ENCODE measurements around the gene CD22. TPM values are rescaled to one million over a fixed set of nuclear protein-coding genes. Genes with fewer than 3 reads are reported as not detected.

The CD22 gene
- total and polyA plus RNA-seq, 2 donors (not counting 3 experiments of a cell fraction or from before 2014, with no cell fraction given), result not detected

DNA sequence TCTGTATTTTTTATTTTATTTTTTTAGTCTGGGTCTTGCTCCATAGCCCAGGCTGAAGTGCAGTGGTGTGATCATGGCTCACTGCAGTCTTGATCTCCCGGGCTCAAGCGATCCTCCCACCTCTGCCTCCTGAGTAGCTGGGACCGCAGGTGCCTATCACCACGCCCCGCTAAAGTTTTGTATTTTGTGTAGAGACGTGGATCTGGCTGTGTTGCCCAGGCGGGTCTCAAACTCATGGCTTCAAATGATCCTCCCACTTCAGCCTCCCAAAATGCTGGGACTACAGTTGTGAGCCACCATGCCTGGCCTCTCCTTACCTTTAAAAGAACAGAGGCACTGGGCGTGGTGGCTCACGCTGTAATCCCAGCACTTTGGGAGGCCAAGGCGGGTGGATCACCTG is 41.3 kb upstream of the CD22 start:
- no peak for DNase-seq (ENCODE audit: low read depth, low spot score)
- TF ChIP-seq POLR2A (IDR thresholded peaks at IDR 0.05; ENCODE audit: low read depth, low read length) (no peak), POLR2AphosphoS5 (IDR thresholded peaks at IDR 0.05; ENCODE audit: insufficient read depth, low read depth, low read length) (no peak), MYC (IDR thresholded peaks at IDR 0.05; ENCODE audit: low read depth, low read length) (no peak), GATA2 (IDR thresholded peaks at IDR 0.05; ENCODE audit: insufficient read depth, insufficient read length, low read depth, low read length) (no peak)
- TF ChIP-seq, protein P1, sequence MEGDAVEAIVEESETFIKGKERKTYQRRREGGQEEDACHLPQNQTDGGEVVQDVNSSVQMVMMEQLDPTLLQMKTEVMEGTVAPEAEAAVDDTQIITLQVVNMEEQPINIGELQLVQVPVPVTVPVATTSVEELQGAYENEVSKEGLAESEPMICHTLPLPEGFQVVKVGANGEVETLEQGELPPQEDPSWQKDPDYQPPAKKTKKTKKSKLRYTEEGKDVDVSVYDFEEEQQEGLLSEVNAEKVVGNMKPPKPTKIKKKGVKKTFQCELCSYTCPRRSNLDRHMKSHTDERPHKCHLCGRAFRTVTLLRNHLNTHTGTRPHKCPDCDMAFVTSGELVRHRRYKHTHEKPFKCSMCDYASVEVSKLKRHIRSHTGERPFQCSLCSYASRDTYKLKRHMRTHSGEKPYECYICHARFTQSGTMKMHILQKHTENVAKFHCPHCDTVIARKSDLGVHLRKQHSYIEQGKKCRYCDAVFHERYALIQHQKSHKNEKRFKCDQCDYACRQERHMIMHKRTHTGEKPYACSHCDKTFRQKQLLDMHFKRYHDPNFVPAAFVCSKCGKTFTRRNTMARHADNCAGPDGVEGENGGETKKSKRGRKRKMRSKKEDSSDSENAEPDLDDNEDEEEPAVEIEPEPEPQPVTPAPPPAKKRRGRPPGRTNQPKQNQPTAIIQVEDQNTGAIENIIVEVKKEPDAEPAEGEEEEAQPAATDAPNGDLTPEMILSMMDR (IDR thresholded peaks at IDR 0.05; ENCODE audit: extremely low read depth in 1 of 2, insufficient read depth in 1 of 2, low read depth in 1 of 2, low read length in 2 of 2), result no peak
- BruUV-seq (replicated peaks), result no TSS peak
- Histone ChIP-seq H3K36me3 (ENCODE audit: control insufficient read depth in 2 of 2, extremely low read depth in 1 of 2, insufficient read depth in 2 of 2, low read length in 2 of 2) (no peaks in the 10 kb centered on the region), H3K9me3 (replicated peaks; ENCODE audit: control insufficient read depth, insufficient read depth, low read length) (no peaks in the 10 kb centered on the region), H3K27ac (ENCODE audit: insufficient read depth, low read depth, low read length) (no peak overlapping the region), H3K4me1 (ENCODE audit: control insufficient read depth, extremely low read depth, insufficient read depth, low read length) (no peaks in the 10 kb centered on the region), H3K4me3 (replicated peaks in 1 of 3; ENCODE audit: insufficient read depth in 1 of 3, low read depth in 1 of 3, low read length in 3 of 3) (no peak overlapping the region), H2AFZ (ENCODE audit: low read depth, low read length) (no peak overlapping the region), H3K27me3 (ENCODE audit: control insufficient read depth in 2 of 2, insufficient read depth in 2 of 2, low read length in 2 of 2) (peaks cover 1 to 2% of the 10 kb centered on the region in 2 experiments), H3K4me2 (ENCODE audit: insufficient read depth, low read length) (no peak overlapping the region), H3K9me1 (replicated peaks; ENCODE audit: control insufficient read depth, extremely low read depth, insufficient read depth, low read length) (no peaks in the 10 kb centered on the region), H3K9ac (replicated peaks; ENCODE audit: extremely low read depth, insufficient read depth, low read length) (no peak overlapping the region), H3K79me2 (ENCODE audit: control insufficient read depth, insufficient read depth, low read length) (no peaks in the 10 kb centered on the region), H4K20me1 (replicated peaks; ENCODE audit: control insufficient read depth, extremely low read depth, insufficient read depth, low read length) (no peaks in the 10 kb centered on the region)
- dilution Hi-C loops (cut with MboI; ENCODE audit: extremely low pct_ligation_motif_present, low sequenced_read_pairs), result no loop called here
- no peak for FAIRE-seq
- CTCF ChIA-PET, result no interaction called here
- POLR2A ChIA-PET, result no interaction called here
- intact Hi-C loops (cut with micrococcal nuclease), result no loop called here

DNA sequence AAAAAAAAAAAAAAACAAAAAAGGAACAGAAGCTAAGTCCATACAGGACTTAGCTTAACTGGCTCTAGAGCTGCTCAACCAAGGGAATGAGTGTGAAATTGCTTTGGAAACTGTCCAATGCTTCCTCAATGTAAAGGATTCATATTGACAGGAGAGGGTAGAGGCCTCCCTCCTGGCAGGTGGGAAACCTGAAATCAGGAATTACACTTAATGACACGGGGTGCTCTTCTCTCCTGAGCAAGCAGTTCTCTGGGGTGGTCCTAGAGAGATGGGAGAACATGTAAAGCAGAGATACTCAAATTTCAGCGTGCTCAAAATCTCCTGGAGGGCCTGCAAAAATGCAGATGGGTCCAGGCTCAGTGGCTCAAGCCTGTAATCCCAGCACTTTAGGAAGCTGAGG is 40.7 kb upstream of the CD22 start:
- TF ChIP-seq FOS (IDR thresholded peaks at IDR 0.05; ENCODE audit: borderline replicate concordance, insufficient read depth, low read length), result no peak
- TF ChIP-seq, protein P1 (IDR thresholded peaks at IDR 0.05; ENCODE audit: extremely low read depth in 1 of 2, insufficient read depth in 1 of 2, low read depth in 1 of 2, low read length in 2 of 2), result no peak
- TF ChIP-seq EZH2 (IDR thresholded peaks at IDR 0.05; ENCODE audit: borderline replicate concordance, low read depth, low read length, severe bottlenecking), result no peak
- TF ChIP-seq JUN (IDR thresholded peaks at IDR 0.05; ENCODE audit: borderline replicate concordance, insufficient read depth, insufficient read length, low read depth), result no peak
- no peak for TF ChIP-seq GATA2 (IDR thresholded peaks at IDR 0.05; ENCODE audit: insufficient read depth, insufficient read length, low read depth, low read length)
- TF ChIP-seq, protein P2, sequence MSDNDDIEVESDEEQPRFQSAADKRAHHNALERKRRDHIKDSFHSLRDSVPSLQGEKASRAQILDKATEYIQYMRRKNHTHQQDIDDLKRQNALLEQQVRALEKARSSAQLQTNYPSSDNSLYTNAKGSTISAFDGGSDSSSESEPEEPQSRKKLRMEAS (IDR thresholded peaks at IDR 0.05; ENCODE audit: insufficient read depth, insufficient read length), result no peak
- TF ChIP-seq MYC (IDR thresholded peaks at IDR 0.05; ENCODE audit: low read depth, low read length), result no peak
- TF ChIP-seq POLR2A (IDR thresholded peaks at IDR 0.05; ENCODE audit: low read depth, low read length), result no peak
- TF ChIP-seq POLR2AphosphoS5 (IDR thresholded peaks at IDR 0.05; ENCODE audit: insufficient read depth, low read depth, low read length), result no peak
- FAIRE-seq, result no peak

More for the DNA sequence above, 40.7 kb upstream of the CD22 start:
- no peaks in the 10 kb centered on the region for H4K20me1 ChIP-seq (replicated peaks; ENCODE audit: control insufficient read depth, extremely low read depth, insufficient read depth, low read length)
- DNase-seq (ENCODE audit: low read depth, low spot score), result no peak
- H3K27ac ChIP-seq (ENCODE audit: insufficient read depth, low read depth, low read length), result no peak overlapping the region
- no TSS peak for BruUV-seq (replicated peaks)
- no peaks in the 10 kb centered on the region for H3K9me1 ChIP-seq (replicated peaks; ENCODE audit: control insufficient read depth, extremely low read depth, insufficient read depth, low read length)
- H3K4me3 ChIP-seq (replicated peaks in 1 of 3; ENCODE audit: insufficient read depth in 1 of 3, low read depth in 1 of 3, low read length in 3 of 3), result no peak overlapping the region
- H3K36me3 ChIP-seq (ENCODE audit: control insufficient read depth in 2 of 2, extremely low read depth in 1 of 2, insufficient read depth in 2 of 2, low read length in 2 of 2), result no peaks in the 10 kb centered on the region
- H3K4me1 ChIP-seq (ENCODE audit: control insufficient read depth, extremely low read depth, insufficient read depth, low read length), result no peaks in the 10 kb centered on the region
- dilution Hi-C loops (cut with MboI; ENCODE audit: extremely low pct_ligation_motif_present, low sequenced_read_pairs), result no loop called here
- no peaks in the 10 kb centered on the region for H3K79me2 ChIP-seq (ENCODE audit: control insufficient read depth, insufficient read depth, low read length)
- peaks cover 0 to 2% of the 10 kb centered on the region in 2 experiments for H3K27me3 ChIP-seq (ENCODE audit: control insufficient read depth in 2 of 2, insufficient read depth in 2 of 2, low read length in 2 of 2)
- no peak overlapping the region for H3K4me2 ChIP-seq (ENCODE audit: insufficient read depth, low read length)
- H2AFZ ChIP-seq (ENCODE audit: low read depth, low read length), result no peak overlapping the region
- intact Hi-C loops (cut with micrococcal nuclease), result no loop called here
- H3K9ac ChIP-seq (replicated peaks; ENCODE audit: extremely low read depth, insufficient read depth, low read length), result no peak overlapping the region
- H3K9me3 ChIP-seq (replicated peaks; ENCODE audit: control insufficient read depth, insufficient read depth, low read length), result no peaks in the 10 kb centered on the region
- CTCF ChIA-PET, result interaction anchor here (1.1 kb wide), 1 partner anchor 64 kb away, joined by 3 read pairs; no protein-coding TSS in a partner anchor
- POLR2A ChIA-PET, result interaction anchor here (0.6 kb wide), 1 partner anchor 122 kb away, joined by 3 read pairs; no protein-coding TSS in a partner anchor
